B cell (primary cell): ENCODE measurements around the gene PAWR.

Experiments used
- CTCF ChIP-seq: fragments of 200-600 bp; IDR thresholded peaks from one replicate; pipeline ENCODE4 v1.8.0; 2022; ENCODE audit warnings: antibody characterized with exemption, mild to moderate bottlenecking
- EZH2 ChIP-seq: IDR thresholded peaks from 2 replicates; pipeline ENCODE4 v1.6.1; 2012; ENCODE audit warnings: borderline replicate concordance, low read depth, mild to moderate bottlenecking, moderate library complexity, low read length; ENCODE audit not compliant: insufficient read depth, poor library complexity, severe bottlenecking

- no peak for TF ChIP-seq CTCF
- TF ChIP-seq EZH2, result no peak
Observed at GRCh38 chr12:79638490-79638889, 52.3 kb downstream of the PAWR start.
